H1 (cell line): ENCODE results near the gene KIAA1755. TPM values are rescaled to one million over a fixed set of nuclear protein-coding genes. Genes with fewer than 3 reads are reported as not detected.

Source experiments
- CTCF ChIA-PET: fragments of 300-600 bp; sonication (Branson Sonifier 250); formaldehyde crosslinking; loops from one replicate; lab custom pipeline; 2021; ENCODE audit not compliant: partially characterized antibody; lab: Charles Lee
- POLR2A ChIA-PET: fragments of 300-600 bp; sonication (Branson Sonifier 250); formaldehyde crosslinking; loops from one replicate; lab custom pipeline; 2021; ENCODE audit warnings: inconsistent platforms; ENCODE audit not compliant: partially characterized antibody; lab: Charles Lee
- DNase-seq, 2 experiments: peaks; one replicate each; pipeline versions ENCODE4 v3.0.0 to v3.0.0-alpha.2; 2010 to 2022; ENCODE audit warnings: low spot score in 2 of 2, low read depth in 1 of 2, mixed read lengths in 1 of 2
- FAIRE-seq: peaks from 2 replicates; lab custom pipeline; 2011; peaks lifted over from hg19 to GRCh38; lab: Jason Lieb, UNC
- H2AFZ ChIP-seq: 2 replicates; pipeline ENCODE4 v1.8.1; 2012; ENCODE audit warnings: low read length, inconsistent platforms
- H2AK5ac ChIP-seq: 2 replicates; pipeline ENCODE4 v1.6.1; 2013; ENCODE audit warnings: low read depth, low read length
- H2BK120ac ChIP-seq: replicated peaks from 2 replicates; pipeline ENCODE3; 2013; ENCODE audit warnings: low read depth, low read length, inconsistent platforms
- H2BK12ac ChIP-seq: 2 replicates; pipeline ENCODE4 v1.6.1; 2013; ENCODE audit warnings: low read depth, low read length
- H2BK15ac ChIP-seq: 2 replicates; pipeline ENCODE4 v1.6.1; 2013; ENCODE audit warnings: low read length
- H2BK20ac ChIP-seq: 2 replicates; pipeline ENCODE4 v1.6.1; 2013; ENCODE audit warnings: low read length
- H2BK5ac ChIP-seq: 2 replicates; pipeline ENCODE4 v1.6.1; 2013; ENCODE audit warnings: low read depth, low read length
- H3K14ac ChIP-seq: 2 replicates; pipeline ENCODE4 v1.6.1; 2013; ENCODE audit warnings: inconsistent platforms; ENCODE audit not compliant: insufficient read length
- H3K18ac ChIP-seq: 2 replicates; pipeline ENCODE4 v1.6.1; 2013; ENCODE audit warnings: low read length; ENCODE audit errors: extremely low read depth
- H3K23ac ChIP-seq: 2 replicates; pipeline ENCODE4 v1.6.1; 2013; ENCODE audit warnings: inconsistent platforms; ENCODE audit not compliant: insufficient read length
- H3K23me2 ChIP-seq: 2 replicates; pipeline ENCODE4 v1.6.1; 2013; ENCODE audit warnings: low read depth, low read length
- H3K27ac ChIP-seq: 2 replicates; pipeline ENCODE4 v1.6.1; 2011; ENCODE audit warnings: low read depth, low read length, inconsistent platforms
- H3K27me3 ChIP-seq, 4 experiments: replicated peaks in 1 of 4; 1 replicate in 1 of 4; 2 replicates in 3 of 4; pipeline versions ENCODE4 v1.6.1 to v1.8.1; 2011 to 2013; ENCODE audit warnings: low read length in 3 of 4, mild to moderate bottlenecking in 3 of 4, inconsistent platforms in 2 of 4, mixed read lengths in 2 of 4, moderate library complexity in 1 of 4; ENCODE audit not compliant: control insufficient read depth in 3 of 4, insufficient read depth in 3 of 4; ENCODE audit errors: extremely low read depth in 1 of 4
- H3K36me3 ChIP-seq, 4 experiments: 2 replicates each; pipeline versions ENCODE4 v1.6.1 to v1.8.1; 2011 to 2013; ENCODE audit warnings: mild to moderate bottlenecking in 4 of 4, low read length in 3 of 4, moderate library complexity in 2 of 4, control low read depth in 1 of 4, inconsistent platforms in 1 of 4; ENCODE audit not compliant: insufficient read depth in 4 of 4, control insufficient read depth in 2 of 4
- H3K4ac ChIP-seq: replicated peaks from 2 replicates; pipeline ENCODE3; 2013; ENCODE audit warnings: low read length, low read depth, mixed read lengths, inconsistent platforms; ENCODE audit not compliant: insufficient read length
- H3K4me1 ChIP-seq, 4 experiments: replicated peaks in 1 of 4; 1 replicate in 1 of 4; 2 replicates in 3 of 4; pipeline versions ENCODE4 v1.6.1 to v1.8.1; 2011 to 2013; ENCODE audit warnings: low read length in 3 of 4, inconsistent platforms in 2 of 4, mixed read lengths in 1 of 4; ENCODE audit not compliant: insufficient read depth in 4 of 4, control insufficient read depth in 3 of 4
- H3K4me2 ChIP-seq, 2 experiments: 2 replicates each; pipeline versions ENCODE4 v1.6.1 to v1.8.1; 2011 to 2013; ENCODE audit warnings: low read depth in 2 of 2, low read length in 2 of 2, control low read depth in 1 of 2, inconsistent platforms in 1 of 2, mild to moderate bottlenecking in 1 of 2; ENCODE audit not compliant: insufficient read depth in 1 of 2
- H3K4me3 ChIP-seq, 4 experiments: fragments of 200-600, 300-600 bp in 1 of 4; sonication (generic), shearing (Covaris generic), sonication (Bioruptor Twin) in 1 of 4; 2 replicates each; pipeline versions ENCODE4 v1.5.1 to v1.8.1; 2011 to 2016; ENCODE audit warnings: low read length in 4 of 4, low read depth in 3 of 4, control low read depth in 2 of 4, inconsistent platforms in 2 of 4, mild to moderate bottlenecking in 2 of 4, mixed read lengths in 1 of 4, moderate library complexity in 1 of 4; ENCODE audit not compliant: insufficient read depth in 2 of 4; ENCODE audit errors: extremely low read depth in 1 of 4
- H3K56ac ChIP-seq: replicated peaks from 2 replicates; pipeline ENCODE3; 2013; ENCODE audit warnings: low read depth, mild to moderate bottlenecking, mixed read lengths, low read length, inconsistent platforms; ENCODE audit not compliant: insufficient read length
- H3K79me1 ChIP-seq: 2 replicates; pipeline ENCODE4 v1.6.1; 2013; ENCODE audit warnings: low read depth, low read length, control low read depth
- H3K79me2 ChIP-seq, 2 experiments: 2 replicates each; pipeline versions ENCODE4 v1.6.1 to v1.8.1; 2012 to 2013; ENCODE audit warnings: low read length in 2 of 2, mild to moderate bottlenecking in 2 of 2, inconsistent platforms in 1 of 2; ENCODE audit not compliant: insufficient read depth in 2 of 2, control insufficient read depth in 1 of 2
- H3K9ac ChIP-seq, 4 experiments: replicated peaks in 1 of 4; 1 replicate in 1 of 4; 2 replicates in 3 of 4; pipeline versions ENCODE4 v1.6.1 to v1.8.1; 2011 to 2013; ENCODE audit warnings: low read depth in 3 of 4, low read length in 3 of 4, control low read depth in 2 of 4, mild to moderate bottlenecking in 2 of 4, moderate library complexity in 2 of 4, inconsistent platforms in 1 of 4; ENCODE audit errors: extremely low read depth in 1 of 4
- H3K9me3 ChIP-seq, 2 experiments: 2 replicates each; pipeline versions ENCODE4 v1.6.1 to v1.8.1; 2012 to 2013; ENCODE audit warnings: mild to moderate bottlenecking in 2 of 2, moderate library complexity in 2 of 2, control low read depth in 1 of 2, inconsistent platforms in 1 of 2, low read depth in 1 of 2, low read length in 1 of 2, mixed read lengths in 1 of 2; ENCODE audit not compliant: insufficient read depth in 2 of 2
- H4K20me1 ChIP-seq, 2 experiments: replicated peaks in 1 of 2; 2 replicates each; pipeline versions ENCODE3 to v1.8.1; 2011 to 2013; ENCODE audit warnings: inconsistent platforms in 2 of 2, low read length in 2 of 2, mild to moderate bottlenecking in 1 of 2; ENCODE audit not compliant: insufficient read depth in 2 of 2, control insufficient read depth in 1 of 2
- H4K5ac ChIP-seq: 2 replicates; pipeline ENCODE4 v1.6.1; 2013; ENCODE audit warnings: low read length, low read depth, mixed read lengths, inconsistent platforms; ENCODE audit not compliant: insufficient read length
- H4K8ac ChIP-seq: 2 replicates; pipeline ENCODE4 v1.8.0; 2013; ENCODE audit warnings: mild to moderate bottlenecking, moderate library complexity, low read length, inconsistent platforms; ENCODE audit not compliant: insufficient read depth; ENCODE audit errors: extremely low read depth
- H4K91ac ChIP-seq: replicated peaks from 2 replicates; pipeline ENCODE3; 2013; ENCODE audit warnings: low read length, mixed read lengths, inconsistent platforms; ENCODE audit not compliant: insufficient read length
- ATF3 ChIP-seq: IDR thresholded peaks from 2 replicates; pipeline ENCODE4 v1.6.1; 2011; ENCODE audit warnings: low read depth, mild to moderate bottlenecking, low read length; ENCODE audit not compliant: insufficient read depth
- BCL11A ChIP-seq, 2 experiments: IDR thresholded peaks; one replicate each; pipeline ENCODE4 v1.6.1; 2011; ENCODE audit warnings: low read depth in 2 of 2, low read length in 2 of 2, mild to moderate bottlenecking in 2 of 2
- CREB1 ChIP-seq: IDR thresholded peaks from 2 replicates; pipeline ENCODE4 v1.6.1; 2012; ENCODE audit warnings: inconsistent platforms
- CTCF ChIP-seq, 3 experiments: IDR thresholded peaks; 1 replicate in 2 of 3; 2 replicates in 1 of 3; pipeline versions ENCODE4 v1.5.1 to v1.6.1; 2011; ENCODE audit warnings: low read length in 3 of 3, mild to moderate bottlenecking in 3 of 3, inconsistent platforms in 2 of 3, low read depth in 1 of 3, moderate library complexity in 1 of 3; ENCODE audit not compliant: insufficient read depth in 1 of 3; ENCODE audit errors: control extremely low read depth in 1 of 3
- JUN ChIP-seq: IDR thresholded peaks from 2 replicates; pipeline ENCODE4 v1.6.1; 2011; ENCODE audit warnings: low read depth, mild to moderate bottlenecking, improper control_type of control experiment, low read length
- KDM5A ChIP-seq: fragments of 200-600 bp; IDR thresholded peaks from 2 replicates; pipeline ENCODE4 v1.7.1; 2012; ENCODE audit warnings: mild to moderate bottlenecking, low read length, inconsistent platforms, mixed read lengths
- PHF8 ChIP-seq: fragments of 200-600 bp; sonication (generic); conservative IDR thresholded peaks from 2 replicates; pipeline ENCODE4 v1.7.1; 2012; ENCODE audit warnings: low read depth, mild to moderate bottlenecking, inconsistent platforms, low read length, moderate library complexity
- SAP30 ChIP-seq: fragments of 300-600 bp; sonication (generic); IDR thresholded peaks from 2 replicates; pipeline ENCODE4 v1.7.1; 2012; ENCODE audit warnings: low read length, moderate library complexity, mild to moderate bottlenecking, inconsistent platforms; ENCODE audit not compliant: insufficient read depth, insufficient replicate concordance
- SUZ12 ChIP-seq: fragments of 200-600 bp; sonication (generic); IDR thresholded peaks from 2 replicates; pipeline ENCODE4 v1.6.1; 2012; ENCODE audit warnings: mild to moderate bottlenecking, inconsistent platforms, low read length, moderate library complexity, mixed read lengths
- WGBS, 2 experiments: shearing (Covaris generic) in 1 of 2; methylation state at CpG; one replicate each; pipeline versions ENCODE4 v1.1.6 to v1.1.7; 2013 to 2015; ENCODE audit warnings: low lambda C conversion rate in 2 of 2, mixed read lengths in 2 of 2, inconsistent platforms in 1 of 2, low coverage in 1 of 2, missing lambda C conversion rate in 1 of 2; ENCODE audit not compliant: insufficient replicate concordance in 2 of 2, insufficient coverage in 1 of 2, insufficient read length in 1 of 2; ENCODE audit errors: extremely low coverage in 1 of 2, missing lambda C conversion rate in 1 of 2; 5-methylcytosine and 5-hydroxymethylcytosine counted together
- polyA plus RNA-seq, 7 experiments: library from polyadenylated mRNA; depleted of rRNA in 3 of 7; stranded (reverse) in 5 of 7; unstranded in 2 of 7; fragments of >200 nt in 5 of 7; fragments of 200-250 nt in 2 of 7; gene quantifications; 1 replicate in 5 of 7; 2 replicates in 1 of 7; 4 replicates in 1 of 7; pipeline versions ENCODE4 v1.2.1 to v1.2.3, GENCODE V29; 2011 to 2013; ENCODE audit warnings: missing spikeins in 2 of 7, mixed read lengths in 2 of 7
- total RNA-seq: library from RNA; stranded (reverse); fragmentation: NEBNext Ultra II Directional; extraction: Animal tissue kit (Norgen Biotek cat#: 25700); gene quantifications from 2 replicates; pipeline ENCODE4 v1.2.1, GENCODE V29; 2021

Gene KIAA1755
- total and polyA plus RNA-seq, 2 of the 8 experiments (the other 6 are each of a cell fraction or from before 2014, with no cell fraction given), result 0.23 TPM; not detected in 1

GRCh38 chr20:38245753-38246152 lies 14.8 kb downstream of the KIAA1755 start:
- Histone ChIP-seq H3K4me1 (peaks cover 0 to 4% (median 0%) of the 10 kb centered on the region in 4 experiments; a peak in 1 of 7 replicates), H3K27me3 (0 out of 7 replicates have a peak, but pooled peaks cover 0 to 2% (median 0%) of the 10 kb centered on the region in 4 experiments), H3K18ac (no peak overlapping the region), H3K56ac (no peak overlapping the region), H3K9me3 (peaks cover 28 to 34% of the 10 kb centered on the region in 2 experiments), H2BK15ac (no peak overlapping the region), H2BK20ac (no peak overlapping the region), H4K8ac (no peak overlapping the region), H3K14ac (no peak overlapping the region), H3K79me2 (no peaks in the 10 kb centered on the region), H2AFZ (no peak overlapping the region), H2BK120ac (no peak overlapping the region), H2AK5ac (no peak overlapping the region), H2BK5ac (no peak overlapping the region), H3K36me3 (no peaks in the 10 kb centered on the region), H3K4ac (no peak overlapping the region), H3K4me3 (no peak overlapping the region), H3K4me2 (no peak overlapping the region), H4K91ac (no peak overlapping the region), H3K27ac (no peak overlapping the region), H3K23me2 (peaks cover 2% of the 10 kb centered on the region; the same call in 1 of the 2 replicates), H3K79me1 (no peaks in the 10 kb centered on the region), H4K5ac (no peak overlapping the region), H3K23ac (no peak overlapping the region), H2BK12ac (no peak overlapping the region), H4K20me1 (no peaks in the 10 kb centered on the region), H3K9ac (no peak overlapping the region)
- POLR2A ChIA-PET, result no interaction called here
- 91% methylated on average over 8 of the region's 9 CpGs; no CpG with 5 or more reads in 1 of the 2 experiments for WGBS, 2 experiments
- no peak for DNase-seq
- CTCF ChIA-PET, result interaction anchor here (0.8 to 4.4 kb wide), 8 partner anchors 10 to 132 kb away, joined by 3 to 29 read pairs (median 4); no protein-coding TSS in a partner anchor
- FAIRE-seq, result no peak
- TF ChIP-seq CTCF (IDR thresholded peaks at IDR 0.05; ENCODE audit: control extremely low read depth in 1 of 3, insufficient read depth in 1 of 3, low read depth in 1 of 3, low read length in 3 of 3), result no peak
- TF ChIP-seq ATF3, result no peak
- no peak for TF ChIP-seq BCL11A (IDR thresholded peaks at IDR 0.05; ENCODE audit: low read depth in 2 of 2, low read length in 2 of 2)
- no peak for TF ChIP-seq CREB1
- TF ChIP-seq SUZ12, result no peak
- no peak for TF ChIP-seq JUN
- no peak for TF ChIP-seq PHF8
- TF ChIP-seq SAP30, result no peak
- TF ChIP-seq KDM5A, result no peak
